ENCODE data around the gene SLBP. TPM values are rescaled to one million over a fixed set of nuclear protein-coding genes. Genes with fewer than 3 reads are reported as not detected.

The SLBP gene
- total and polyA plus RNA-seq, 8 donors = 8.7 to 20.2 (median 10.9) TPM

DNA sequence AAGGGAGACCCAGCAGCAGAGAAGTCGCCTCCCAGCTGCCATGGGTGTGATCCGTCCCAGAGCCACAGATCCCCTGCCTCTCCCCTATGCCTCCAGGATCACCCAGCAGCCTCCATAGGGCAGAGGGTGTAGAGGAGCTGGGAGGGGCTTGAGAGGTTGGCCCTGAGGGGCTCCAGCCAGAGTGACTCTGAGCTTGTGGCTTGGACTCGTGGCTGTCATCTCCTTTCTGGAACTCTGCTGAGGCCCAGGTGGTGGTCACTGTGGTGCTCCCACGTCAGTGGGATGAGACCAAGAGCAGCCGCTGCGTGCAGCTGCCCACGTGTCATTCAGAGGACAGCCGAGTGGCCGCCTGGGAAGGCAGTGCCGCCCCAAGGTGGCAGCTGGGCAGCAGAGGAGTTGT, 13.4 kb upstream of the SLBP start:
- Histone ChIP-seq H3K4me1 (peaks cover 6 to 9% (median 8%) of the 10 kb centered on the region in 3 donors), H3K4me3 (no peak overlapping the region), H3K9me3 (no peaks in the 10 kb centered on the region), H3K27ac (no peak overlapping the region), H3K36me3 (no peaks in the 10 kb centered on the region), H3K27me3 (no peaks in the 10 kb centered on the region)
- ATAC-seq (no peak), FAIRE-seq (no peak), DNase-seq (peak in 1 of 6 donors; percentile 68)
- intact Hi-C loops (cut with DNase I) = loop anchor here in 1 of 3 donors (5.0 kb wide), 1 partner anchor 33 kb away; no protein-coding TSS in a partner anchor
- 87 to 98% methylated on average over 10 of the region's 10 CpGs for WGBS, 2 donors
- TF ChIP-seq, protein P1, sequence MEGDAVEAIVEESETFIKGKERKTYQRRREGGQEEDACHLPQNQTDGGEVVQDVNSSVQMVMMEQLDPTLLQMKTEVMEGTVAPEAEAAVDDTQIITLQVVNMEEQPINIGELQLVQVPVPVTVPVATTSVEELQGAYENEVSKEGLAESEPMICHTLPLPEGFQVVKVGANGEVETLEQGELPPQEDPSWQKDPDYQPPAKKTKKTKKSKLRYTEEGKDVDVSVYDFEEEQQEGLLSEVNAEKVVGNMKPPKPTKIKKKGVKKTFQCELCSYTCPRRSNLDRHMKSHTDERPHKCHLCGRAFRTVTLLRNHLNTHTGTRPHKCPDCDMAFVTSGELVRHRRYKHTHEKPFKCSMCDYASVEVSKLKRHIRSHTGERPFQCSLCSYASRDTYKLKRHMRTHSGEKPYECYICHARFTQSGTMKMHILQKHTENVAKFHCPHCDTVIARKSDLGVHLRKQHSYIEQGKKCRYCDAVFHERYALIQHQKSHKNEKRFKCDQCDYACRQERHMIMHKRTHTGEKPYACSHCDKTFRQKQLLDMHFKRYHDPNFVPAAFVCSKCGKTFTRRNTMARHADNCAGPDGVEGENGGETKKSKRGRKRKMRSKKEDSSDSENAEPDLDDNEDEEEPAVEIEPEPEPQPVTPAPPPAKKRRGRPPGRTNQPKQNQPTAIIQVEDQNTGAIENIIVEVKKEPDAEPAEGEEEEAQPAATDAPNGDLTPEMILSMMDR (IDR thresholded peaks at IDR 0.05) = no peak

DNA sequence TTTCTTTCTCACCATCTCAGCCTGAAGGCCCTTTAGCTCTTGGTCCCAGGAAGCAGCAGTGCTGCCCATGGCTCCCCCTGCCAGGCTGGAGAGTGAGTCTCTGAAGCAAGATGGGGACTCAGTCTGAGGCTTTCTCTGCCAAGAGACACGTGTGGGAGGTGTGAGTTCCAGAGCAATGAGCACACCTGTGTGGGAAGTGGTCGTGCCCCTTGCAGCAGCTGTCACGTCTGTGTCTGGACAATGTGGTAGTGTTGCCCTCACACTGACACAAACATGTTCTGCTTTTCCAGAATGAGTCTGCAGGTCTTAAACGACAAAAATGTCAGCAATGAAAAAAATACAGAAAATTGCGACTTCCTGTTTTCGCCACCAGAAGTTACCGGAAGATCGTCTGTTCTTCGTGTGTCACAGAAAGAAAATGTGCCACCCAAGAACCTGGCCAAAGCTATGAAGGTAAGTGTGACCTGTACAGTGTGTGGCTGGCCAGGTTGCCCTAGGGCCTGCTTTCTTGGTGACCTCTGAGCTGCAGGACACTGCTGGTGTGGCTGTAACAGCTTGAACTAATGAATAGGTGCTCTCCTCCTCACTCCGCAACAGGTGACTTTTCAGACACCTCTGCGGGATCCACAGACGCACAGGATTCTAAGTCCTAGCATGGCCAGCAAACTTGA, 11.1 kb upstream of the SLBP start:
- Histone ChIP-seq H3K27ac (peak overlapping the region in 2 of 4 donors; percentile 58 to 61), H3K9me3 (no peaks in the 10 kb centered on the region), H3K27me3 (no peaks in the 10 kb centered on the region), H3K36me3 (no peaks in the 10 kb centered on the region), H3K4me1 (peaks cover 5 to 21% (median 19%) of the 10 kb centered on the region in 3 donors), H3K4me3 (no peak overlapping the region)
- DNase-seq (peak in 1 of 6 donors; percentile 38), ATAC-seq (no peak), FAIRE-seq (no peak)
- WGBS, 2 donors = 77 to 78% methylated on average over 12 of the region's 12 CpGs
- intact Hi-C loops (cut with DNase I) = no loop called here
- TF ChIP-seq, protein P1 (IDR thresholded peaks at IDR 0.05) = no peak

DNA sequence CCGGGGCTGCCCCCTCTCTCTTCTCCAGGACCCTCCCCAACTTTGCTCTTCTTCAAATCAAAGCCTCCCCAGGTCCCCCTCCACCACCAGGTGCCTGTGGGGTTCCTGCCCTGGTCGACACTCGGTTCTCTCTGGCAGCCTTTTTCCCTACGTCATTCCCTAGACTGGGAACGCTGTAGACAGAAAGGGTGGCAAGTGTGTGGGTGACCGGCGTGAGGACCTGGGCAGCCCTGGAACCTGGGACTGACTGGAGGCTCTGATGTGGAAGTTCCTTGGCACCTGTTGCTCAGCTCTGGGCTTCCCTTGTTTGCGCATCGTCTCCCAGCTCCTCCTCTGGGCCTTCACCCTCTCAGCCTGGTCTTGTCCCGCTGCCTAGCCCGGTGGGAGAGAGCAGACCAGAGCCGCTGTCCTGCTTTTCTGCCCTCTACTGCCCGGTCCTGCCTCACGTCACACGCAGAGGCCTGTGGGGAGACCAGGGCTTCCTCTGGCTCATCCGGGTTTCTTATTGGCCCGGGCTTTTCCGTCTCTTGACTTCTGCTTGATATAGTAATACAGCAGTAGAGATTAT, 10.5 kb upstream of the SLBP start:
- WGBS, 2 donors = 46 to 50% methylated on average over 18 of the region's 18 CpGs
- intact Hi-C loops (cut with DNase I) = no loop called here
- TF ChIP-seq, protein P1 (IDR thresholded peaks at IDR 0.05) = no peak
- Histone ChIP-seq H3K4me1 (peaks cover 0 to 28% (median 24%) of the 10 kb centered on the region in 3 donors), H3K27me3 (no peaks in the 10 kb centered on the region), H3K36me3 (no peaks in the 10 kb centered on the region), H3K4me3 (peak overlapping the region in 1 of 4 donors; percentile 71), H3K27ac (peak overlapping the region in 2 of 4 donors; percentile 58 to 61), H3K9me3 (no peaks in the 10 kb centered on the region)
- FAIRE-seq = no peak
- DNase-seq = peak in 2 of 6 donors; percentile 32 to 59
- ATAC-seq = no peak

DNA sequence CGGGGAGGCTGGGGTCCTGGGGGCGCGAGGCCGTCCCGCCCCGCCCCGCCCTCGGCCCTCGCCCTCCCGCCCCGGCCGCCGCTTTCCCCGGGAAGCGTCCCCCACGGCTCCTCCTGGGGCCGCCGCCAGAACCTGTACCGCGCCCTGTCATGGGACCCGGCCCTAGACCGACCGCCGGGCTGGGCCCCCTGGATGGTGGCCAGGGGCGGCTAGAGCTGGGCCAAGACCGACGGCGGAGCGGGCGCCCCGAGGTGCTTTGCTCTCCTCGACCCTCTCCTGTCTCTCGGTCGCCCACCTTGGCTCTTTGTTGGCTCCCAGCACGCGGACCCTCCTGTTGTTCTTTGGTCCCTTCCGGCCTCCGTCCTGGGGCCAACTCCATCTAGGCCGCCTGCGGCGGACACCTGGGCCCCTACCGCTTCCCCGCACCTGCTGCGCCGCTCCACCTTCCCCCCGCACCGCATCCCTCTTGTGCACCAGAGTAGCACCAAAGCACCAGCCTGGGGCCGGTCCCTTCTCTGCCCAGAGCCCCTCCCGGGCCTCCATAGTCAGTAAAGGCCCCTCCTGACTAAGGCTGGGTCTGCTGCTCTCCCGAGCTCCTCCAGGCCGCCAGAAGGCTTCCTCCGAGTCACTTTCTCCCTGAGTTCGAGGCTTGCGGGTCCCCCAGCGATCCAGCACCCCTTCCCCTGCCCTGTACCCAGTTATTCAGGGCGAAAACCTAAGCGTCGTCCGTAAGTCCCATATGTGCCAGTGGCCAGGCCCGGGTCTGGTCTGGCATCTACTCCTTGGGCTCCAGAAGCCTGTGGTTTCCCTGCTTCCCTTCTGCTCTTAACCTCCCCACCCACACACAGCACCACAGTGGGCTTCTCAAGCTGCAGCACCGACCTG, 9.8 kb upstream of the SLBP start:
- intact Hi-C loops (cut with DNase I) = no loop called here
- Histone ChIP-seq H3K9me3 (no peaks in the 10 kb centered on the region), H3K4me3 (peak overlapping the region; percentile 42 to 71 (median 55)), H3K4me1 (peaks cover 0 to 29% (median 28%) of the 10 kb centered on the region in 3 donors), H3K27ac (no peak overlapping the region), H3K27me3 (no peaks in the 10 kb centered on the region), H3K36me3 (peaks cover 0 to 4% (median 0%) of the 10 kb centered on the region in 3 donors)
- TF ChIP-seq, protein P1 (IDR thresholded peaks at IDR 0.05) = no peak
- WGBS, 2 donors = 3 to 7% methylated on average over 38 to 61 of the region's 61 CpGs
- FAIRE-seq (no peak), DNase-seq (peak in 3 of 6 donors; percentile 51 to 86 (median 77)), ATAC-seq (no peak)

All from pancreas (tissue), 10 donors.